SU-DHL-6 (cell line): ENCODE measurements around the gene LRP3.

Experiments
- EZH2phosphoT487 ChIP-seq: fragments of 200-600 bp; sonication (generic), shearing (Covaris generic); conservative IDR thresholded peaks from 2 replicates; pipeline ENCODE4 v1.6.1; 2018; ENCODE audit warnings: mild to moderate bottlenecking, antibody characterized with exemption, low read length, moderate library complexity, mixed read lengths
- TF ChIP-seq, protein P1 (sequence below): fragments of 200-600 bp; sonication (generic); IDR thresholded peaks from one replicate; pipeline ENCODE4 v1.5.1; 2017; ENCODE audit warnings: antibody characterized with exemption, mild to moderate bottlenecking, low read length, moderate library complexity; ENCODE audit not compliant: insufficient read depth, poor library complexity, severe bottlenecking

DNA sequence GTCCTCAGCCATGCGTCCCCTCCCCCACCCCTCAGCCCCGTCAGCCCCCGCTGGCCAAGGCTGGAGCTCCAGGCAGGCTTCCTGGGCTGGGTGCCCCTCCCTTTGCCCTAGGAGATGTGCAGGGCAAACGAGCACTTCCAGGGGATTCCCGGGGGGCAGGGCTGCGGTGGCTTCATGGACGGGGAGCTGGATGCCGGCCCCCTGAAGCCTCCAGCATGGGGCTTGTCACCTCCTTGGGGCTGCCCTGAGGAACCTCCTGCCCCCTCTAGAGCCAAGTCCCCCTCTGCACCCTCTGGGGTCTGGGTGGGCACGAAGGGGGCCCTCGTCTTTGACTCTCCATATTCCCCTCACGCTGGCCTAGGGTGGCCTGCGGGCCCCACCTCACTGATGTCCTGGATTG lies 56.9 kb downstream of the LRP3 start:
- TF ChIP-seq, protein P1, sequence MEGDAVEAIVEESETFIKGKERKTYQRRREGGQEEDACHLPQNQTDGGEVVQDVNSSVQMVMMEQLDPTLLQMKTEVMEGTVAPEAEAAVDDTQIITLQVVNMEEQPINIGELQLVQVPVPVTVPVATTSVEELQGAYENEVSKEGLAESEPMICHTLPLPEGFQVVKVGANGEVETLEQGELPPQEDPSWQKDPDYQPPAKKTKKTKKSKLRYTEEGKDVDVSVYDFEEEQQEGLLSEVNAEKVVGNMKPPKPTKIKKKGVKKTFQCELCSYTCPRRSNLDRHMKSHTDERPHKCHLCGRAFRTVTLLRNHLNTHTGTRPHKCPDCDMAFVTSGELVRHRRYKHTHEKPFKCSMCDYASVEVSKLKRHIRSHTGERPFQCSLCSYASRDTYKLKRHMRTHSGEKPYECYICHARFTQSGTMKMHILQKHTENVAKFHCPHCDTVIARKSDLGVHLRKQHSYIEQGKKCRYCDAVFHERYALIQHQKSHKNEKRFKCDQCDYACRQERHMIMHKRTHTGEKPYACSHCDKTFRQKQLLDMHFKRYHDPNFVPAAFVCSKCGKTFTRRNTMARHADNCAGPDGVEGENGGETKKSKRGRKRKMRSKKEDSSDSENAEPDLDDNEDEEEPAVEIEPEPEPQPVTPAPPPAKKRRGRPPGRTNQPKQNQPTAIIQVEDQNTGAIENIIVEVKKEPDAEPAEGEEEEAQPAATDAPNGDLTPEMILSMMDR: no peak
- no peak for TF ChIP-seq EZH2phosphoT487
